H1 (cell line): ENCODE data around the gene LGI4. TPM values are rescaled to one million over a fixed set of nuclear protein-coding genes. Genes with fewer than 3 reads are reported as not detected.

Experiments used
- CTCF ChIA-PET: fragments of 300-600 bp; sonication (Branson Sonifier 250); formaldehyde crosslinking; loops from one replicate; lab custom pipeline; 2021; ENCODE audit not compliant: partially characterized antibody; lab: Charles Lee
- POLR2A ChIA-PET: fragments of 300-600 bp; sonication (Branson Sonifier 250); formaldehyde crosslinking; loops from one replicate; lab custom pipeline; 2021; ENCODE audit warnings: inconsistent platforms; ENCODE audit not compliant: partially characterized antibody; lab: Charles Lee
- DNase-seq, 2 experiments: peaks; one replicate each; pipeline versions ENCODE4 v3.0.0 to v3.0.0-alpha.2; 2010 to 2022; ENCODE audit warnings: low spot score in 2 of 2, low read depth in 1 of 2, mixed read lengths in 1 of 2
- FAIRE-seq: peaks from 2 replicates; lab custom pipeline; 2011; peaks lifted over from hg19 to GRCh38; lab: Jason Lieb, UNC
- H2AFZ ChIP-seq: 2 replicates; pipeline ENCODE4 v1.8.1; 2012; ENCODE audit warnings: low read length, inconsistent platforms
- H2AK5ac ChIP-seq: 2 replicates; pipeline ENCODE4 v1.6.1; 2013; ENCODE audit warnings: low read depth, low read length
- H2BK120ac ChIP-seq: replicated peaks from 2 replicates; pipeline ENCODE3; 2013; ENCODE audit warnings: low read depth, low read length, inconsistent platforms
- H2BK12ac ChIP-seq: 2 replicates; pipeline ENCODE4 v1.6.1; 2013; ENCODE audit warnings: low read depth, low read length
- H2BK15ac ChIP-seq: 2 replicates; pipeline ENCODE4 v1.6.1; 2013; ENCODE audit warnings: low read length
- H2BK20ac ChIP-seq: 2 replicates; pipeline ENCODE4 v1.6.1; 2013; ENCODE audit warnings: low read length
- H2BK5ac ChIP-seq: 2 replicates; pipeline ENCODE4 v1.6.1; 2013; ENCODE audit warnings: low read depth, low read length
- H3K14ac ChIP-seq: 2 replicates; pipeline ENCODE4 v1.6.1; 2013; ENCODE audit warnings: inconsistent platforms; ENCODE audit not compliant: insufficient read length
- H3K18ac ChIP-seq: 2 replicates; pipeline ENCODE4 v1.6.1; 2013; ENCODE audit warnings: low read length; ENCODE audit errors: extremely low read depth
- H3K23ac ChIP-seq: 2 replicates; pipeline ENCODE4 v1.6.1; 2013; ENCODE audit warnings: inconsistent platforms; ENCODE audit not compliant: insufficient read length
- H3K23me2 ChIP-seq: 2 replicates; pipeline ENCODE4 v1.6.1; 2013; ENCODE audit warnings: low read depth, low read length
- H3K27ac ChIP-seq: 2 replicates; pipeline ENCODE4 v1.6.1; 2011; ENCODE audit warnings: low read depth, low read length, inconsistent platforms
- H3K27me3 ChIP-seq, 4 experiments: replicated peaks in 1 of 4; 1 replicate in 1 of 4; 2 replicates in 3 of 4; pipeline versions ENCODE4 v1.6.1 to v1.8.1; 2011 to 2013; ENCODE audit warnings: low read length in 3 of 4, mild to moderate bottlenecking in 3 of 4, inconsistent platforms in 2 of 4, mixed read lengths in 2 of 4, moderate library complexity in 1 of 4; ENCODE audit not compliant: control insufficient read depth in 3 of 4, insufficient read depth in 3 of 4; ENCODE audit errors: extremely low read depth in 1 of 4
- H3K36me3 ChIP-seq, 4 experiments: 2 replicates each; pipeline versions ENCODE4 v1.6.1 to v1.8.1; 2011 to 2013; ENCODE audit warnings: mild to moderate bottlenecking in 4 of 4, low read length in 3 of 4, moderate library complexity in 2 of 4, control low read depth in 1 of 4, inconsistent platforms in 1 of 4; ENCODE audit not compliant: insufficient read depth in 4 of 4, control insufficient read depth in 2 of 4
- H3K4ac ChIP-seq: replicated peaks from 2 replicates; pipeline ENCODE3; 2013; ENCODE audit warnings: low read length, low read depth, mixed read lengths, inconsistent platforms; ENCODE audit not compliant: insufficient read length
- H3K4me1 ChIP-seq, 4 experiments: replicated peaks in 1 of 4; 1 replicate in 1 of 4; 2 replicates in 3 of 4; pipeline versions ENCODE4 v1.6.1 to v1.8.1; 2011 to 2013; ENCODE audit warnings: low read length in 3 of 4, inconsistent platforms in 2 of 4, mixed read lengths in 1 of 4; ENCODE audit not compliant: insufficient read depth in 4 of 4, control insufficient read depth in 3 of 4
- H3K4me2 ChIP-seq, 2 experiments: 2 replicates each; pipeline versions ENCODE4 v1.6.1 to v1.8.1; 2011 to 2013; ENCODE audit warnings: low read depth in 2 of 2, low read length in 2 of 2, control low read depth in 1 of 2, inconsistent platforms in 1 of 2, mild to moderate bottlenecking in 1 of 2; ENCODE audit not compliant: insufficient read depth in 1 of 2
- H3K4me3 ChIP-seq, 4 experiments: fragments of 200-600, 300-600 bp in 1 of 4; sonication (generic), shearing (Covaris generic), sonication (Bioruptor Twin) in 1 of 4; 2 replicates each; pipeline versions ENCODE4 v1.5.1 to v1.8.1; 2011 to 2016; ENCODE audit warnings: low read length in 4 of 4, low read depth in 3 of 4, control low read depth in 2 of 4, inconsistent platforms in 2 of 4, mild to moderate bottlenecking in 2 of 4, mixed read lengths in 1 of 4, moderate library complexity in 1 of 4; ENCODE audit not compliant: insufficient read depth in 2 of 4; ENCODE audit errors: extremely low read depth in 1 of 4
- H3K56ac ChIP-seq: replicated peaks from 2 replicates; pipeline ENCODE3; 2013; ENCODE audit warnings: low read depth, mild to moderate bottlenecking, mixed read lengths, low read length, inconsistent platforms; ENCODE audit not compliant: insufficient read length
- H3K79me1 ChIP-seq: 2 replicates; pipeline ENCODE4 v1.6.1; 2013; ENCODE audit warnings: low read depth, low read length, control low read depth
- H3K79me2 ChIP-seq, 2 experiments: 2 replicates each; pipeline versions ENCODE4 v1.6.1 to v1.8.1; 2012 to 2013; ENCODE audit warnings: low read length in 2 of 2, mild to moderate bottlenecking in 2 of 2, inconsistent platforms in 1 of 2; ENCODE audit not compliant: insufficient read depth in 2 of 2, control insufficient read depth in 1 of 2
- H3K9ac ChIP-seq, 4 experiments: replicated peaks in 1 of 4; 1 replicate in 1 of 4; 2 replicates in 3 of 4; pipeline versions ENCODE4 v1.6.1 to v1.8.1; 2011 to 2013; ENCODE audit warnings: low read depth in 3 of 4, low read length in 3 of 4, control low read depth in 2 of 4, mild to moderate bottlenecking in 2 of 4, moderate library complexity in 2 of 4, inconsistent platforms in 1 of 4; ENCODE audit errors: extremely low read depth in 1 of 4
- H3K9me3 ChIP-seq, 2 experiments: 2 replicates each; pipeline versions ENCODE4 v1.6.1 to v1.8.1; 2012 to 2013; ENCODE audit warnings: mild to moderate bottlenecking in 2 of 2, moderate library complexity in 2 of 2, control low read depth in 1 of 2, inconsistent platforms in 1 of 2, low read depth in 1 of 2, low read length in 1 of 2, mixed read lengths in 1 of 2; ENCODE audit not compliant: insufficient read depth in 2 of 2
- H4K20me1 ChIP-seq, 2 experiments: replicated peaks in 1 of 2; 2 replicates each; pipeline versions ENCODE3 to v1.8.1; 2011 to 2013; ENCODE audit warnings: inconsistent platforms in 2 of 2, low read length in 2 of 2, mild to moderate bottlenecking in 1 of 2; ENCODE audit not compliant: insufficient read depth in 2 of 2, control insufficient read depth in 1 of 2
- H4K5ac ChIP-seq: 2 replicates; pipeline ENCODE4 v1.6.1; 2013; ENCODE audit warnings: low read length, low read depth, mixed read lengths, inconsistent platforms; ENCODE audit not compliant: insufficient read length
- H4K8ac ChIP-seq: 2 replicates; pipeline ENCODE4 v1.8.0; 2013; ENCODE audit warnings: mild to moderate bottlenecking, moderate library complexity, low read length, inconsistent platforms; ENCODE audit not compliant: insufficient read depth; ENCODE audit errors: extremely low read depth
- H4K91ac ChIP-seq: replicated peaks from 2 replicates; pipeline ENCODE3; 2013; ENCODE audit warnings: low read length, mixed read lengths, inconsistent platforms; ENCODE audit not compliant: insufficient read length
- EGR1 ChIP-seq: IDR thresholded peaks from 2 replicates; pipeline ENCODE4 v1.6.1; 2011; ENCODE audit warnings: low read depth, low read length, borderline replicate concordance
- GTF2F1 ChIP-seq: IDR thresholded peaks from 2 replicates; pipeline ENCODE4 v1.6.1; 2012; ENCODE audit warnings: low read depth, low read length, improper control_type of control experiment, borderline replicate concordance
- SIN3A ChIP-seq, 2 experiments: IDR thresholded peaks in 1 of 2; conservative IDR thresholded peaks in 1 of 2; 2 replicates each; pipeline ENCODE4 v1.6.1; 2011 to 2012; ENCODE audit warnings: low read length in 2 of 2, improper control_type of control experiment in 1 of 2, low read depth in 1 of 2, mild to moderate bottlenecking in 1 of 2
- WGBS, 2 experiments: shearing (Covaris generic) in 1 of 2; methylation state at CpG; one replicate each; pipeline versions ENCODE4 v1.1.6 to v1.1.7; 2013 to 2015; ENCODE audit warnings: low lambda C conversion rate in 2 of 2, mixed read lengths in 2 of 2, inconsistent platforms in 1 of 2, low coverage in 1 of 2, missing lambda C conversion rate in 1 of 2; ENCODE audit not compliant: insufficient replicate concordance in 2 of 2, insufficient coverage in 1 of 2, insufficient read length in 1 of 2; ENCODE audit errors: extremely low coverage in 1 of 2, missing lambda C conversion rate in 1 of 2; 5-methylcytosine and 5-hydroxymethylcytosine counted together
- polyA plus RNA-seq, 7 experiments: library from polyadenylated mRNA; depleted of rRNA in 3 of 7; stranded (reverse) in 5 of 7; unstranded in 2 of 7; fragments of >200 nt in 5 of 7; fragments of 200-250 nt in 2 of 7; gene quantifications; 1 replicate in 5 of 7; 2 replicates in 1 of 7; 4 replicates in 1 of 7; pipeline versions ENCODE4 v1.2.1 to v1.2.3, GENCODE V29; 2011 to 2013; ENCODE audit warnings: missing spikeins in 2 of 7, mixed read lengths in 2 of 7
- total RNA-seq: library from RNA; stranded (reverse); fragmentation: NEBNext Ultra II Directional; extraction: Animal tissue kit (Norgen Biotek cat#: 25700); gene quantifications from 2 replicates; pipeline ENCODE4 v1.2.1, GENCODE V29; 2021

The LGI4 gene
- total and polyA plus RNA-seq, 2 of the 8 experiments (the other 6 are each of a cell fraction or from before 2014, with no cell fraction given), result 2.0 to 8.2 TPM

- no peak overlapping the region for H3K18ac ChIP-seq
- peak overlapping the region; percentile 66; the same call in 1 of the 2 replicates for H2BK5ac ChIP-seq
- no peak for TF ChIP-seq SIN3A (conservative IDR thresholded peaks at IDR 0.05 in 1 of 2, IDR thresholded peaks at IDR 0.05 in 1 of 2; ENCODE audit: low read depth in 1 of 2, low read length in 2 of 2)
- TF ChIP-seq GTF2F1, result no peak
- TF ChIP-seq EGR1, result no peak
- no peak overlapping the region for H3K4ac ChIP-seq
- no peak overlapping the region for H2BK15ac ChIP-seq
- no peak overlapping the region for H4K5ac ChIP-seq
- H3K23me2 ChIP-seq, result peaks cover 7% of the 10 kb centered on the region; the same call in 1 of the 2 replicates
- no peak overlapping the region; the same call in 1 of the 2 replicates for H4K8ac ChIP-seq
- no peak overlapping the region for H2AFZ ChIP-seq
- H3K36me3 ChIP-seq, result no peaks in the 10 kb centered on the region
- H3K4me3 ChIP-seq, result no peak overlapping the region
- H3K27me3 ChIP-seq, result no peaks in the 10 kb centered on the region; a peak in 1 of 7 replicates
- CTCF ChIA-PET, result interaction anchor here (1.0 to 1.7 kb wide), 3 partner anchors 10 to 61 kb away, joined by 5 to 7 read pairs (median 5); partner anchors contain the start of genes FXYD3 and LGI4
- no peak overlapping the region for H3K23ac ChIP-seq
- H3K4me1 ChIP-seq, result peaks cover 0 to 5% (median 1%) of the 10 kb centered on the region in 4 experiments; a peak in 3 of 7 replicates
- no peak overlapping the region for H3K9ac ChIP-seq
- H3K79me2 ChIP-seq, result no peaks in the 10 kb centered on the region
- no peak for DNase-seq
- no peak overlapping the region for H2BK20ac ChIP-seq
- no peaks in the 10 kb centered on the region for H3K79me1 ChIP-seq
- POLR2A ChIA-PET, result interaction anchor here (0.7 to 1.7 kb wide), 3 partner anchors 8 to 18 kb away, joined by 3 to 4 read pairs (median 3); no protein-coding TSS in a partner anchor
- no peak overlapping the region for H2BK120ac ChIP-seq
- no peak overlapping the region for H3K14ac ChIP-seq
- no peak overlapping the region for H3K27ac ChIP-seq
- peak overlapping the region; percentile 60; the same call in 1 of the 2 replicates for H2BK12ac ChIP-seq
- H3K9me3 ChIP-seq, result no peaks in the 10 kb centered on the region
- no peak overlapping the region for H3K4me2 ChIP-seq
- no peak overlapping the region for H4K91ac ChIP-seq
- FAIRE-seq, result no peak
- 73% methylated on average over 15 of the region's 30 CpGs; no CpG with 5 or more reads in 1 of the 2 experiments for WGBS, 2 experiments
- H3K56ac ChIP-seq, result peak overlapping the region; percentile 69
- peaks cover 0 to 7% of the 10 kb centered on the region in 2 experiments for H4K20me1 ChIP-seq
- peak overlapping the region; percentile 95 for H2AK5ac ChIP-seq
Observed at GRCh38 chr19:35105411-35106290, 29.2 kb downstream of the LGI4 start.
